Fibroblast of skin of back (primary cell): Measurements from ENCODE around the gene HSF4.

Experiments
- DNase-seq: peaks from one replicate; pipeline ENCODE4 v3.0.0-alpha.2; 2013

The HSF4 gene

GRCh38 chr16:67185651-67186134 lies 21.1 kb downstream of the HSF4 start:
- DNase-seq: no peak

GRCh38 chr16:67186550-67186950 lies 22.0 kb downstream of the HSF4 start:
- DNase-seq: peak; percentile 44

GRCh38 chr16:67187175-67187890 lies 22.8 kb downstream of the HSF4 start:
- no peak for DNase-seq

- no peak for DNase-seq
Observed at GRCh38 chr16:67188323-67188722, 23.8 kb downstream of the HSF4 start.

GRCh38 chr16:67188798-67189197 lies 24.3 kb downstream of the HSF4 start:
- DNase-seq: no peak

GRCh38 chr16:67190041-67190440 lies 25.5 kb downstream of the HSF4 start, which contains the start of gene EXOC3L1:
TSS of gene EXOC3L1 (minus strand) at chr16:67190136. CDS start at chr16:67189676, 460 bp downstream.
- no peak for DNase-seq

GRCh38 chr16:67190448-67191399 lies 26.2 kb downstream of the HSF4 start:
- DNase-seq: no peak

GRCh38 chr16:67191411-67191994 lies 27.0 kb downstream of the HSF4 start:
- no peak for DNase-seq

GRCh38 chr16:67191995-67192681 lies 27.6 kb downstream of the HSF4 start, which contains the start of gene E2F4:
TSS of gene E2F4 (plus strand) at chr16:67192155. CDS start at chr16:67192228, 73 bp downstream.
- peak; percentile 92 for DNase-seq

- no peak for DNase-seq
Observed at GRCh38 chr16:67192781-67193361, 28.3 kb downstream of the HSF4 start.

- no peak for DNase-seq
Observed at GRCh38 chr16:67193536-67193935, 29.0 kb downstream of the HSF4 start.

GRCh38 chr16:67194260-67194659 lies 29.7 kb downstream of the HSF4 start:
- no peak for DNase-seq

GRCh38 chr16:67195676-67196075 lies 31.1 kb downstream of the HSF4 start:
- DNase-seq: no peak

- no peak for DNase-seq
Observed at GRCh38 chr16:67196881-67197280, 32.3 kb downstream of the HSF4 start.

- no peak for DNase-seq
Observed at GRCh38 chr16:67197704-67198103, 33.2 kb downstream of the HSF4 start.

- DNase-seq: peak; percentile 52
Observed at GRCh38 chr16:67198238-67198734, 33.7 kb downstream of the HSF4 start.

- DNase-seq: no peak
Observed at GRCh38 chr16:67199011-67199807, 34.7 kb downstream of the HSF4 start, which contains the start of gene ELMO3. TSS of gene ELMO3 (plus strand) at chr16:67199131. CDS start at chr16:67199327, 196 bp downstream.

GRCh38 chr16:67199808-67200198 lies 35.3 kb downstream of the HSF4 start:
- DNase-seq: no peak

GRCh38 chr16:67200491-67200890 lies 35.9 kb downstream of the HSF4 start:
- DNase-seq: no peak
